ENCODE measurements around the gene ASCC1.

DNA sequence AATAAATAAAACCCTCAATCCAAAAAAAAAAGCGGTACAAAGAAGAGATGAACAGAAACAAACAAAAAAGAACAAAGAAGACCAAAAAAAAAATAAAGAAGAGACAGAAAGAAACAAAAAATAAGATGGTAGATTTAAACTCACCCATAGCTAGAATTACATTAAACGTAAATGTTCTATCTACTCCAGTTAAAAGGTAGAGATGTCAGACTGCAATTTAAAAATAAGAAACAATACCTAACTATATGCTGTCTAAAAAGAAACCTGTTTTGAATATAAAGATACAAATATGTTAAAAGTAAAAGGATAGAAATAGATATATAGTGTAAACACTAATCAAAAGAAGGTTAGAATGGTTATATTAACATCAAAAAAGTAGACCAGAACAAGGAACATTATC, 31.9 kb downstream of the ASCC1 start:
- no peak for TF ChIP-seq POLR2A (IDR thresholded peaks at IDR 0.05)
- TF ChIP-seq, protein P1, sequence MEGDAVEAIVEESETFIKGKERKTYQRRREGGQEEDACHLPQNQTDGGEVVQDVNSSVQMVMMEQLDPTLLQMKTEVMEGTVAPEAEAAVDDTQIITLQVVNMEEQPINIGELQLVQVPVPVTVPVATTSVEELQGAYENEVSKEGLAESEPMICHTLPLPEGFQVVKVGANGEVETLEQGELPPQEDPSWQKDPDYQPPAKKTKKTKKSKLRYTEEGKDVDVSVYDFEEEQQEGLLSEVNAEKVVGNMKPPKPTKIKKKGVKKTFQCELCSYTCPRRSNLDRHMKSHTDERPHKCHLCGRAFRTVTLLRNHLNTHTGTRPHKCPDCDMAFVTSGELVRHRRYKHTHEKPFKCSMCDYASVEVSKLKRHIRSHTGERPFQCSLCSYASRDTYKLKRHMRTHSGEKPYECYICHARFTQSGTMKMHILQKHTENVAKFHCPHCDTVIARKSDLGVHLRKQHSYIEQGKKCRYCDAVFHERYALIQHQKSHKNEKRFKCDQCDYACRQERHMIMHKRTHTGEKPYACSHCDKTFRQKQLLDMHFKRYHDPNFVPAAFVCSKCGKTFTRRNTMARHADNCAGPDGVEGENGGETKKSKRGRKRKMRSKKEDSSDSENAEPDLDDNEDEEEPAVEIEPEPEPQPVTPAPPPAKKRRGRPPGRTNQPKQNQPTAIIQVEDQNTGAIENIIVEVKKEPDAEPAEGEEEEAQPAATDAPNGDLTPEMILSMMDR (IDR thresholded peaks at IDR 0.05) = no peak
